Mesothelial cell of epicardium (in vitro differentiated cells): ENCODE data around the gene AGTPBP1. TPM values are rescaled to one million over a fixed set of nuclear protein-coding genes. Genes with fewer than 3 reads are reported as not detected.

Source experiments
- DNase-seq, 2 experiments: peaks; one replicate each; pipeline ENCODE4 v3.0.0; 2021; ENCODE audit warnings: low spot score in 2 of 2; ENCODE audit not compliant: unreplicated experiment in 2 of 2
- H3K27ac Mint-ChIP-seq: 2 replicates; pipeline ENCODE4 v1.8.0; 2021; ENCODE audit warnings: mixed read lengths
- H3K27me3 Mint-ChIP-seq: 2 replicates; pipeline ENCODE4 v1.8.0; 2021; ENCODE audit warnings: low read depth, mixed read lengths
- H3K36me3 Mint-ChIP-seq: 2 replicates; pipeline ENCODE4 v1.8.0; 2021; ENCODE audit warnings: mixed read lengths
- H3K4me1 Mint-ChIP-seq: 2 replicates; pipeline ENCODE4 v1.8.0; 2021; ENCODE audit warnings: mixed read lengths
- H3K4me3 Mint-ChIP-seq: 2 replicates; pipeline ENCODE4 v1.8.0; 2021; ENCODE audit warnings: mild to moderate bottlenecking, moderate library complexity, mixed read lengths
- H3K9me3 Mint-ChIP-seq: 2 replicates; pipeline ENCODE4 v1.8.0; 2021; ENCODE audit warnings: mixed read lengths
- CTCF ChIP-seq: fragments of 200-600 bp; sonication (generic); IDR thresholded peaks from one replicate; pipeline ENCODE4 v1.5.0; 2021; ENCODE audit warnings: antibody characterized with exemption; ENCODE audit not compliant: unreplicated experiment
- total RNA-seq: library from RNA; stranded (reverse); gene quantifications from 3 replicates; pipeline ENCODE4 v1.2.1, GENCODE V29; 2021

Gene AGTPBP1
- total RNA-seq, 1 donor from 2014 or later: 26.0 TPM

GRCh38 chr9:85740787-85741094 is 1.0 kb downstream of the AGTPBP1 start:
- Mint-ChIP-seq H3K4me1 (peaks cover 29% of the 10 kb centered on the region), H3K27me3 (peaks cover 6% of the 10 kb centered on the region), H3K36me3 (no peaks in the 10 kb centered on the region), H3K27ac (peak overlapping the region; percentile 94), H3K9me3 (no peaks in the 10 kb centered on the region), H3K4me3 (peak overlapping the region; percentile 87)
- no peak for TF ChIP-seq CTCF
- DNase-seq: no peak

- no peak for TF ChIP-seq CTCF
- Mint-ChIP-seq H3K4me3 (no peak overlapping the region), H3K4me1 (peaks cover 24% of the 10 kb centered on the region), H3K9me3 (peaks cover 2% of the 10 kb centered on the region), H3K27me3 (no peaks in the 10 kb centered on the region), H3K36me3 (peaks cover 1% of the 10 kb centered on the region), H3K27ac (no peak overlapping the region)
- no peak for DNase-seq
Measured at GRCh38 chr9:85738509-85738908, 3.2 kb downstream of the AGTPBP1 start.

- H3K27me3 Mint-ChIP-seq: no peaks in the 10 kb centered on the region
- peaks cover 16% of the 10 kb centered on the region for H3K4me1 Mint-ChIP-seq
- H3K9me3 Mint-ChIP-seq: peaks cover 10% of the 10 kb centered on the region
- no peak for DNase-seq
- no peak overlapping the region for H3K27ac Mint-ChIP-seq
- no peak for TF ChIP-seq CTCF
- H3K36me3 Mint-ChIP-seq: peaks cover 7% of the 10 kb centered on the region
- H3K4me3 Mint-ChIP-seq: no peak overlapping the region
Measured at GRCh38 chr9:85737671-85738070, 4.1 kb downstream of the AGTPBP1 start.

DNA sequence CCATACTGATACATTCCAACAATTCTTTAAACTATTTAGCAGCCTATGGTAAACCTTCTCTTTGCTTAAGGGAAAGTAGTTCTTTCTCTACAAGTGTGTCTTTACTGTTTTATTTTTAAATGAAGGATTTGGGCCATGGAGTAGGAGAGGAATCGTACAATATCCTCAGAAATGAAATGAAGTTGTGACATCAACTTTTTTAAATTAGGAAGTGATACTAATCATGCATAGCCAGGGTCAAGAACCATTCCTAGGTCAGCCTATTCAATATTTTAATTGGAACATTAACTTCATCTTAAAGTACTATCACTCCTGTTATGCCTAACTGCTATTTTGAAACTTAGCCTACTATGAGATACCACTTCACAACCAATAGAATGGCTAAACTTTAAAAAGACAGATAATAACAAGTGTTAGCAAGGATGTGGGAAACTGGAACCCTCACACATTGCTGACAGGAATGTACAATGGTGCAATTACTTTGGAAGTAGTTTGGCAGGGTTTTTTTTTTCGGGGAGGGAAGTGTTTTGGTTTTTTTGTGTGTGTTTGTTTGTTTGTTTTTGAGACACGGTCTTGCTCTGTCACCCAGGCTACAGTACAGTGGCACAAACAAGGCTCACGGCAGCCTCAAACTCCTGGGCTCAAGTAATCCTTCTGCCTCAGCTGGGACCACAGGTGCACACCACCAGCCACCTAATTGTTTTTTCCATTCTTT is 10.7 kb downstream of the AGTPBP1 start:
- H3K9me3 Mint-ChIP-seq: peaks cover 21% of the 10 kb centered on the region
- H3K4me3 Mint-ChIP-seq: no peak overlapping the region
- no peak overlapping the region for H3K27ac Mint-ChIP-seq
- no peak for DNase-seq
- H3K36me3 Mint-ChIP-seq: peaks cover 7% of the 10 kb centered on the region
- peaks cover 13% of the 10 kb centered on the region for H3K4me1 Mint-ChIP-seq
- TF ChIP-seq CTCF: no peak
- no peaks in the 10 kb centered on the region for H3K27me3 Mint-ChIP-seq

DNA sequence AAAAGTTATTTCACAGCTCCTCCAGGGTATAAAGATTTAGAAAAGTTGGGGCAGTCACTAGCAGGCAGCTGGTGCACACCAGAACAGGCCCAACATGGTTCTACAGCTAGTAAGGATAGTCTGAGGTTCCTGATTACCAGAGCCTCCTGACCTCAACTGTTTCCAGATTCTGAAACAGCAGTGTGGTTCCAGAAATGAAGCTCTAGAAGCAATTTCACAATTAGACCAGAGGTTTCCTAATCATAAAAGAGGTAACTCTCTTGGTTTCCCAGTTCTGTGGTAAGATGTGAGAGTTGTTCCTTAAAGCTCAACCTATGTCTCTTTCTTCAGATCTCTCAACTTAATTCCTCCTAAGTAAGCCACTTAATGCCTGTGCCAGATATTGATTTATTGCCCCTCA is 11.9 kb downstream of the AGTPBP1 start:
- Mint-ChIP-seq H3K27me3 (no peaks in the 10 kb centered on the region), H3K4me1 (peaks cover 13% of the 10 kb centered on the region), H3K4me3 (no peak overlapping the region), H3K27ac (no peak overlapping the region), H3K36me3 (peaks cover 7% of the 10 kb centered on the region), H3K9me3 (peaks cover 21% of the 10 kb centered on the region)
- TF ChIP-seq CTCF: no peak
- no peak for DNase-seq

- peaks cover 8% of the 10 kb centered on the region for H3K36me3 Mint-ChIP-seq
- no peak for DNase-seq
- no peak overlapping the region for H3K4me3 Mint-ChIP-seq
- no peaks in the 10 kb centered on the region for H3K27me3 Mint-ChIP-seq
- no peak for TF ChIP-seq CTCF
- H3K9me3 Mint-ChIP-seq: peaks cover 9% of the 10 kb centered on the region
- peak overlapping the region; percentile 2 for H3K27ac Mint-ChIP-seq
- H3K4me1 Mint-ChIP-seq: peaks cover 13% of the 10 kb centered on the region
Measured at GRCh38 chr9:85727500-85727899, 14.3 kb downstream of the AGTPBP1 start.
